Activated CD4-positive, alpha-beta T cell treated with anti-CD3 and anti-CD28 coated beads for 4 hours (primary cell): ENCODE data around the gene ZBTB12.
"Not testable (repeated sequence)": the region's sequence is repeated elsewhere in the genome, so short reads cannot be mapped to it uniquely, and the experiment has no call there.

Source experiments
- DNase-seq, 2 donors: peaks; one replicate each; pipeline ENCODE4 v3.0.0-alpha.2; 2020

Gene ZBTB12

GRCh38 chr6:31901953-31902643, at the start of gene ZBTB12:
Gene ZBTB12 (minus strand): TSS chr6:31902086. CDS start chr6:31901305, 781 bp downstream.
- peak; percentile 75 to 83 for DNase-seq

- no peak for DNase-seq
Measured at GRCh38 chr6:31949926-31950548, 48.2 kb upstream of the ZBTB12 start.

DNA sequence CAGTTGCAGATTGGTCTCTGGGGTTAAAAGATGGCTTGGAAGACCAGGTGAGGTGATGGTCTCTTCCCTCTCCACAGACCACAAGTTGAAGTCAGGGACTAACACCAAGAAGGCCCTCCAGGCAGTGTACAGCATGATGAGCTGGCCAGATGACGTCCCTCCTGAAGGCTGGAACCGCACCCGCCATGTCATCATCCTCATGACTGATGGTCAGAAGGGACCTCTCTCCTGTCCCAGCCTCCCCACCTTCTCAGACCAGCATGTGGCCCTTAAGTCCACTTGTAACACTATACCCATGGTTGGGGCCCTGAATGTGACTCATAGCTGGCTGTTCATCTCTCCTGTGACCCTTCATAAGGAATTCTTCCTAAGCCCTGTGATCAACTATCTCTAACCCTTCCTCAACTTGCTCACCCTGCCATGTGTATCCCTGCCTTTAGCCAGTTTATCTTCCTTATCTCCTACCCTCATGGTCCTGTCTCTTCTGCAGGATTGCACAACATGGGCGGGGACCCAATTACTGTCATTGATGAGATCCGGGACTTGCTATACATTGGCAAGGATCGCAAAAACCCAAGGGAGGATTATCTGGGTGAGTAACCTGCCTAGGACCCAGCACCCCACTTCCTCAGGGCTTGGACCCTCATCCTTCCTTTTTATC, 47.0 kb upstream of the ZBTB12 start:
- no peak for DNase-seq

GRCh38 chr6:31948306-31948705, 46.4 kb upstream of the ZBTB12 start:
- no peak for DNase-seq

GRCh38 chr6:31947864-31948263, 46.0 kb upstream of the ZBTB12 start:
- DNase-seq, result no peak

- no peak for DNase-seq
Measured at GRCh38 chr6:31947070-31947675, 45.3 kb upstream of the ZBTB12 start.

GRCh38 chr6:31946370-31946885, 44.5 kb upstream of the ZBTB12 start:
- DNase-seq, result no peak

DNA sequence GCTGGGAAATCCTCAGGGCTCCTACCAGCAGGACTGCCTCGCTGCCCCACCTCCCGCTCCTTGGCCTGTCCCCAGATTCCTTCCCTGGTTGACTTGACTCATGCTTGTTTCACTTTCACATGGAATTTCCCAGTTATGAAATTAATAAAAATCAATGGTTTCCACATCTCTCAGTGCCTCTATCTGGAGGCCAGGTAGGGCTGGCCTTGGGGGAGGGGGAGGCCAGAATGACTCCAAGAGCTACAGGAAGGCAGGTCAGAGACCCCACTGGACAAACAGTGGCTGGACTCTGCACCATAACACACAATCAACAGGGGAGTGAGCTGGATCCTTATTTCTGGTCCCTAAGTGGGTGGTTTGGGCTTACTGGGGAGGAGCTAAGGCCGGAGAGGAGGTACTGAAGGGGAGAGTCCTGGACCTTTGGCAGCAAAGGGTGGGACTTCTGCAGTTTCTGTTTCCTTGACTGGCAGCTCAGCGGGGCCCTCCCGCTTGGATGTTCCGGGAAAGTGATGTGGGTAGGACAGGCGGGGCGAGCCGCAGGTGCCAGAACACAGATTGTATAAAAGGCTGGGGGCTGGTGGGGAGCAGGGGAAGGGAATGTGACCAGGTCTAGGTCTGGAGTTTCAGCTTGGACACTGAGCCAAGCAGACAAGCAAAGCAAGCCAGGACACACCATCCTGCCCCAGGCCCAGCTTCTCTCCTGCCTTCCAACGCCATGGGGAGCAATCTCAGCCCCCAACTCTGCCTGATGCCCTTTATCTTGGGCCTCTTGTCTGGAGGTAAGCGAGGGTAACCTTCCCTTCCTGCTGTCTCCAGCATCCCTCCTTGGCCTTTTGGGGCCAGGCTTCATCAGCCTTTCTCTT, 43.9 kb upstream of the ZBTB12 start, which contains the start of gene CFB:
Gene CFB, plus strand, starts transcription at position 589 of the 863 bp plus-strand sequence. Its CDS starts 127 bp downstream, at position 716.
- DNase-seq, result no peak

GRCh38 chr6:31945154-31945506, 43.2 kb upstream of the ZBTB12 start:
- DNase-seq, result no peak

GRCh38 chr6:31943742-31944141, 41.9 kb upstream of the ZBTB12 start:
- DNase-seq, result no peak

GRCh38 chr6:31940256-31940664, 38.4 kb upstream of the ZBTB12 start:
- no peak for DNase-seq

DNA sequence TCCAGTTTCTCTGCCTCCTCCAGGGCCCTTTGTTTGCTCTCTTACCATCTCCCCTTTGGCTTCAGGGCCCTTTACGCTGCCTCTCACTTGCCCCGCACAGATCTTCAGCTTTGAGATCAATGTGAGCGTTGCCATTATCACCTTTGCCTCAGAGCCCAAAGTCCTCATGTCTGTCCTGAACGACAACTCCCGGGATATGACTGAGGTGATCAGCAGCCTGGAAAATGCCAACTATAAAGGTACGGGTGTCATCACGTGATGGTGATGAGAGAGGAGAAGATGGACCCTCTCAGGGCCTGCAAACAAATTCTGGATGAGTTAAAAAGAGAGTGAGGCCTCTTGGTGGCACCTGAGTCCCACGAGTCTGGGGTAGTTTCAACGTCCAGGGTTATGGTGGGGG, 33.9 kb upstream of the ZBTB12 start:
- no peak for DNase-seq

GRCh38 chr6:31935021-31935420, 33.1 kb upstream of the ZBTB12 start:
- DNase-seq, result no peak

DNA sequence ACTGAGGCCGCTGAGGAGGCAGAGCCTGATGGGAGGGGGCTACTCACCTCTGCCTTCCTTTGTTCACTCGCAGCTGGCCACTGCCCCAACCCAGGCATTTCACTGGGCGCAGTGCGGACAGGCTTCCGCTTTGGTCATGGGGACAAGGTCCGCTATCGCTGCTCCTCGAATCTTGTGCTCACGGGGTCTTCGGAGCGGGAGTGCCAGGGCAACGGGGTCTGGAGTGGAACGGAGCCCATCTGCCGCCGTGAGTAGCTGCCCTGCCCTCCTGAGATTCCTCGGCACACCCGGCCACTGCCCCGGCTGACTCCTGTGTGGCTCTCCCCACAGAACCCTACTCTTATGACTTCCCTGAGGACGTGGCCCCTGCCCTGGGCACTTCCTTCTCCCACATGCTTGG, 31.7 kb upstream of the ZBTB12 start:
- DNase-seq, result no peak

DNA sequence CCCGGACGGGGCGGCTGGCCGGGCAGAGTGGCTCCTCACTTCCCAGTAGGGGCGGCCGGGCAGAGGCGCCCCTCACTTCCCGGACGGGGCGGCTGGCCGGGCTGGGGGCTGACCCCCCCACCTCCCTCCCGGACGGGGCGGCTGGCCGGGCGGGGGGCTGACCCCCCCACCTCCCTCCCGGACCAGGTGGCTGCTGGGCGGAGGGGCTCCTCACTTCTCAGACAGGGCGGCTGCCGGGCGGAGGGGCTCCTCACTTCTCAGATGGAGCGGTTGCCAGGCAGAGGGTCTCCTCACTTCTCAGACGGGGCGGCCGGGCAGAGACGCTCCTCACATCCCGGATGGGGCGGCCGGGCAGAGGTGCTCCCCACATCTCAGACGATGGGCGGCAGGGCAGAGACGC, 30.3 kb upstream of the ZBTB12 start:
- DNase-seq, result not testable (repeated sequence)

DNA sequence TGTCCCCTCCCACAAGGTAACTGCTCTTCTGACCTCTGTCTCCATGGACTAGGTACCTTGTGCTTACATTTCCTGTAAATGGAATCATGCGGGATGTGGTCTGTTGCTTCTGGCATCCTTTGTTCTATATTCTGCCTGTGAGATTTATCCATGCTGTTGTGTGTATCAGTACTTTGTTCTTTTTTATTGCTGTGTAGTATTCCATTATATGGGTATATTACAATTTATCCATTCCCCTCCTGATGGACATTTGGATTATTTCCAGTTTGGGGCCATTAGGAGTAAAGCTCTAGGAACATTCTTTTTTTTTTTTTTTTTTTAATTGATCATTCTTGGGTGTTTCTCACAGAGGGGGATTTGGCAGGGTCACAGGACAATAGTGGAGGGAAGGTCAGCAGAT, 29.1 kb upstream of the ZBTB12 start:
- DNase-seq, result no peak

DNA sequence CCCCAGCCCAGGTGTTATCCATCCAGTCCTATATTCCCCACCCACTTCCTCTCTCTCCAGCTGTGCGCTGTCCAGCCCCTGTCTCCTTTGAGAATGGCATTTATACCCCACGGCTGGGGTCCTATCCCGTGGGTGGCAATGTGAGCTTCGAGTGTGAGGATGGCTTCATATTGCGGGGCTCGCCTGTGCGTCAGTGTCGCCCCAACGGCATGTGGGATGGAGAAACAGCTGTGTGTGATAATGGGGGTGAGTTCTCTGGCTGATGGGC, 26.7 kb upstream of the ZBTB12 start:
- no peak for DNase-seq

DNA sequence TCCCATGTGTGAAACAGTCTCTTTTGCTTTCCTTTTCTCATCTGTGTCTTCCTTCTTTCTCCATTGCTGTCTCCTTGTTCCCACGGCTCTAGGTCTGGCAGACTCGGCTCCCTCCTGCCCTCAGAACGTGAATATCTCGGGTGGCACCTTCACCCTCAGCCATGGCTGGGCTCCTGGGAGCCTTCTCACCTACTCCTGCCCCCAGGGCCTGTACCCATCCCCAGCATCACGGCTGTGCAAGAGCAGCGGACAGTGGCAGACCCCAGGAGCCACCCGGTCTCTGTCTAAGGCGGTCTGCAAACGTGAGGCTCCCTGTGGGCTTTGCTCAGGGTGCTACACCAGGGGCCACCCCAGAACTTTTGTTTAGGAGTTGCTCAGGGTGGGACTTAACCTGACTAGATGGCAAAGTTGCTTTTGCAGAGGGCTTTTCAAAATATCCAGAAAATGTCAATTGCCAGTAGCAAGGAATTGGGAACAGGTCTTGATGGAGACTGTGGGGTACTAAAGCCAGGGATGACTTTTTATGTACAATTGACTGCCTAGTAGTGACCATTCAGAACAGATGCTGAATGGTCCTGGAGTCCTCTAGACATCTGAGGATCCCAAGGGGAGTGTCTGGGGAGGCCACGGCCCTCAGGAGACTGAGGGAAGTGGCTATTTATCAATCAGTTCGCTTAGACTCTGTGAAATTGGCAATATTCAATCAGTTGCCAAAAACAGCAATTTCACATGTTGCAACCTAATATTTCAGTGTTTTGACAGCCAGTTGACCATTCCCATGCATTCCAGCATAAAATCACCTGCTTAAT, 26.2 kb upstream of the ZBTB12 start:
- DNase-seq, result no peak

GRCh38 chr6:31927242-31927862, 25.5 kb upstream of the ZBTB12 start, which contains the start of gene C2:
Gene C2 (plus strand): TSS chr6:31927717. CDS start chr6:31927753, 36 bp downstream.
- no peak for DNase-seq

GRCh38 chr6:31922942-31923341, 21.1 kb upstream of the ZBTB12 start:
- DNase-seq, result peak in 1 of 2 donors; percentile 12

DNA sequence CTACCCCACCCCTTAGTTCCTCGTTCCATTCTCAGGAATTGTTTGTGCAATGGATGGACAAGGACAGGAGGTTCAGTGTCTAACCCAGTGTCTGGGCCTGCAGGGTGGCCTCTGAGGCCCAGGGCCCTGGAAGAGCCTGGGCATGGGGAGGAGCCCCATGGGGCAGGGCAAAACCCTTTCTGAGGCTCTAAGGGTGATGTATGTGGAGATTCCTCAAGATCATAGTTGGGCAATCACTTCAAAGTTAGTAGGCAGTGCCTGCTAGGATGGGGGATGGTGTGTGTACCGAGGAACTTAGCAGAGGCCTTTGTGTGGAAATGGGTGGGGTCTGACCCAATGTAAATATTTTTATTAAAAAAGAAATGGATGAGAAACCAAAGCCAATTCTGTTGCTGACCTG, 18.9 kb upstream of the ZBTB12 start:
- no peak for DNase-seq
